Stomach smooth muscle (tissue), 2 donors: ENCODE measurements around the gene RAD51AP2.

Experiments
- H3K27ac ChIP-seq: one replicate; pipeline ENCODE4 v1.7.0; 2013; ENCODE audit warnings: mild to moderate bottlenecking, low read length, inconsistent platforms
- H3K27me3 ChIP-seq, 2 donors: one replicate each; pipeline ENCODE4 v1.7.0; 2013; ENCODE audit warnings: low read length in 2 of 2; ENCODE audit not compliant: insufficient read depth in 2 of 2, control insufficient read depth in 1 of 2
- H3K36me3 ChIP-seq, 2 donors: one replicate each; pipeline ENCODE4 v1.7.0; 2013; ENCODE audit warnings: low read length in 2 of 2; ENCODE audit not compliant: control insufficient read depth in 2 of 2, insufficient read depth in 2 of 2
- H3K4me1 ChIP-seq: one replicate; pipeline ENCODE4 v1.7.0; 2013; ENCODE audit warnings: low read length; ENCODE audit not compliant: control insufficient read depth, insufficient read depth
- H3K4me3 ChIP-seq, 2 donors: one replicate each; pipeline ENCODE4 v1.7.0; 2013; ENCODE audit warnings: low read length in 2 of 2
- H3K9ac ChIP-seq, 2 donors: one replicate each; pipeline ENCODE4 v1.7.0; 2013; ENCODE audit warnings: low read length in 2 of 2, mild to moderate bottlenecking in 1 of 2
- H3K9me3 ChIP-seq, 2 donors: one replicate each; pipeline ENCODE4 v1.7.0; 2013; ENCODE audit warnings: low read length in 2 of 2; ENCODE audit not compliant: control insufficient read depth in 2 of 2
- donor health status: healthy.
- donor health status: Pancreatic carcinoma.

Gene RAD51AP2

GRCh38 chr2:17544256-17544655, 26.0 kb upstream of the RAD51AP2 start:
- H3K27me3 ChIP-seq, result peaks cover 0 to 4% of the 10 kb centered on the region in 2 donors
- H3K9me3 ChIP-seq, result no peaks in the 10 kb centered on the region
- H3K27ac ChIP-seq, result no peak overlapping the region
- no peak overlapping the region for H3K9ac ChIP-seq
- H3K36me3 ChIP-seq, result no peaks in the 10 kb centered on the region
- H3K4me1 ChIP-seq, result peaks cover 7% of the 10 kb centered on the region
- H3K4me3 ChIP-seq, result no peak overlapping the region

- Histone ChIP-seq H3K4me3 (no peak overlapping the region), H3K9ac (no peak overlapping the region), H3K4me1 (peaks cover 7% of the 10 kb centered on the region), H3K27me3 (peaks cover 0 to 4% of the 10 kb centered on the region in 2 donors), H3K36me3 (no peaks in the 10 kb centered on the region), H3K27ac (no peak overlapping the region), H3K9me3 (no peaks in the 10 kb centered on the region)
Observed at GRCh38 chr2:17543848-17544247, 25.6 kb upstream of the RAD51AP2 start.

- H3K4me3 ChIP-seq, result no peak overlapping the region
- H3K9ac ChIP-seq, result no peak overlapping the region
- no peak overlapping the region for H3K27ac ChIP-seq
- H3K27me3 ChIP-seq, result peaks cover 0 to 4% of the 10 kb centered on the region in 2 donors
- no peaks in the 10 kb centered on the region for H3K36me3 ChIP-seq
- H3K4me1 ChIP-seq, result peaks cover 7% of the 10 kb centered on the region
- H3K9me3 ChIP-seq, result no peaks in the 10 kb centered on the region
Observed at GRCh38 chr2:17543131-17543660, 25.0 kb upstream of the RAD51AP2 start.

- no peak overlapping the region for H3K9ac ChIP-seq
- no peak overlapping the region for H3K27ac ChIP-seq
- H3K36me3 ChIP-seq, result no peaks in the 10 kb centered on the region
- H3K4me1 ChIP-seq, result peaks cover 10% of the 10 kb centered on the region
- peaks cover 0 to 4% of the 10 kb centered on the region in 2 donors for H3K27me3 ChIP-seq
- H3K4me3 ChIP-seq, result no peak overlapping the region
- no peaks in the 10 kb centered on the region for H3K9me3 ChIP-seq
Observed at GRCh38 chr2:17542471-17542870, 24.2 kb upstream of the RAD51AP2 start.

- Histone ChIP-seq H3K4me1 (peaks cover 10% of the 10 kb centered on the region), H3K4me3 (peak overlapping the region; percentile 89 to 94), H3K27ac (no peak overlapping the region), H3K36me3 (no peaks in the 10 kb centered on the region), H3K9me3 (no peaks in the 10 kb centered on the region), H3K9ac (peak overlapping the region; percentile 31 to 47), H3K27me3 (peaks cover 0 to 4% of the 10 kb centered on the region in 2 donors)
Observed at GRCh38 chr2:17541531-17541950, 23.3 kb upstream of the RAD51AP2 start.

- H3K36me3 ChIP-seq, result no peaks in the 10 kb centered on the region
- H3K9ac ChIP-seq, result peak overlapping the region; percentile 31 to 47
- peaks cover 10% of the 10 kb centered on the region for H3K4me1 ChIP-seq
- H3K27me3 ChIP-seq, result peaks cover 0 to 4% of the 10 kb centered on the region in 2 donors
- H3K27ac ChIP-seq, result peak overlapping the region; percentile 11
- H3K9me3 ChIP-seq, result no peaks in the 10 kb centered on the region
- peak overlapping the region; percentile 89 to 94 for H3K4me3 ChIP-seq
Observed at GRCh38 chr2:17540813-17541530, 22.7 kb upstream of the RAD51AP2 start.

- Histone ChIP-seq H3K27me3 (peaks cover 0 to 4% of the 10 kb centered on the region in 2 donors), H3K4me3 (peak within 1 kb of the TSS; percentile 89 to 94), H3K36me3 (no peaks in the 10 kb centered on the region), H3K9me3 (no peaks in the 10 kb centered on the region), H3K4me1 (peaks cover 10% of the 10 kb centered on the region), H3K9ac (peak within 1 kb of the TSS; percentile 60 to 64), H3K27ac (peak within 1 kb of the TSS; percentile 82)
Observed at GRCh38 chr2:17540093-17540812, 22.0 kb upstream of the RAD51AP2 start, which contains the start of gene VSNL1. Gene VSNL1 (plus strand): TSS chr2:17540696. CDS start chr2:17592075, 51,379 bp downstream.

GRCh38 chr2:17539611-17540092, 21.4 kb upstream of the RAD51AP2 start:
- Histone ChIP-seq H3K36me3 (no peaks in the 10 kb centered on the region), H3K27me3 (peaks cover 0 to 4% of the 10 kb centered on the region in 2 donors), H3K4me1 (peaks cover 10% of the 10 kb centered on the region), H3K4me3 (peak overlapping the region; percentile 89 to 94), H3K9ac (peak overlapping the region; percentile 64 to 75), H3K9me3 (no peaks in the 10 kb centered on the region), H3K27ac (peak overlapping the region; percentile 82)

DNA sequence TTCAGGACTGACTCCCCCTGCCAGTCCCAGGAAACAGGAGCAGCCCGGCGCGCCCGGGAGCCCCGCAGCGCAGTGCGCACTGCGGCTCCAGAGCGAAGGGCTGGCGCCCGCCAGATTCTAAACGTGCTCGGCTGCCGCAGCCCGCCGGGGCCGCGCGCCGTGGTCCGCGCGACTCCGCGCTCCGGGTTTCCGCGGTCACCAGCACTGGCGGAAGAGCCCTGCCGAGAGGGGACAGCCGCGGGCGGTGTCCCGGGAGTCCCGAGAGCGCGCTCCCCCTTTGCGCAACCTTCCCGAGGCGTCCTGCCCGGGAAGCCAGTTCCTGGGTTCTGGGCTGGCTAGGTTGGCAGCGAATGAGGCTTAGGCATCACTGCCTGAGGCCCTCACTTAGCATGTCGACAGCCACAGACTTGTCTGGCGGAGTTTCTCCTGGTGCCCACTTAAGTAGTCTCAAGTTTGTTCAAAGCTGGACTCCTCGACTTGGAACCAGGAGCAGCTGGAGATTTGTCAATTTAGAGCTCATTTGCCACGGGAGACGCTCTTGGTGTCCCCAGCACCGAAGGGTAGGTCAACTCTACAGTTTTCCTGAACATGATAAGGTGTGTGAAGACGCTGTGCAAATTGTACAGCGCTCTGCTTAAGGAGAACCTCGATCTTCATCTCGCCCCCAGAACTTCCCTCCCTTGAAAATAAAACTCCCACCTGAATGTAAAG, 20.8 kb upstream of the RAD51AP2 start:
- peak overlapping the region; percentile 82 for H3K27ac ChIP-seq
- no peaks in the 10 kb centered on the region for H3K9me3 ChIP-seq
- peaks cover 0 to 4% of the 10 kb centered on the region in 2 donors for H3K27me3 ChIP-seq
- no peaks in the 10 kb centered on the region for H3K36me3 ChIP-seq
- peak overlapping the region; percentile 64 to 75 for H3K9ac ChIP-seq
- peaks cover 10% of the 10 kb centered on the region for H3K4me1 ChIP-seq
- H3K4me3 ChIP-seq, result peak overlapping the region; percentile 89 to 94
